Glomerular endothelial cell (primary cell): ENCODE results near the gene HERC3. TPM values are rescaled to one million over a fixed set of nuclear protein-coding genes. Genes with fewer than 3 reads are reported as not detected.

ENCODE experiments used
- DNase-seq: peaks from one replicate; pipeline ENCODE4 v3.0.0-alpha.2; 2011; ENCODE audit warnings: low read depth, low spot score; ENCODE audit errors: extremely low read depth
- total RNA-seq: library from RNA; depleted of rRNA; stranded (reverse); fragments of >200 nt; gene quantifications from 2 replicates; pipeline ENCODE4 v1.2.3, GENCODE V29; 2015

HERC3 gene
- total RNA-seq, 1 donor from 2014 or later, result 9.1 TPM

DNA sequence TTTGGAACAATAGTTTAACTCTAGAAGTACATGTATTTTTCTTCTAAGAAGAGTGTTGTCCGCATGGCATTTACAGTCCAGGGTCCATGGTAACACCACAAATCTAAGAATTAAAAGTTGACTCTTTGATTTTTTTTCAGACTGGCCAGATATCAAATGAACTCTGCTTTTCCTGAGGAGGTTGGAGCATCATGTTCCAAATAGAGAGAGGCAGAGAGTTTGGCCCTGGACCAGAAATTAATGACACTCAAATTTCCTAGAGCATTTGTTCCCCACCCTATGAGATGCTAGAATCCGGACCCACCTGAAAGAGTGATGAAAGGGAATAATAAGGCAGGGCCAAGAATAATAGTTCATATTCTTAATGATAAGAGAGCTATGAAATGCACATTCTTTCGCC, 152.3 kb downstream of the HERC3 start:
- no peak for DNase-seq

DNA sequence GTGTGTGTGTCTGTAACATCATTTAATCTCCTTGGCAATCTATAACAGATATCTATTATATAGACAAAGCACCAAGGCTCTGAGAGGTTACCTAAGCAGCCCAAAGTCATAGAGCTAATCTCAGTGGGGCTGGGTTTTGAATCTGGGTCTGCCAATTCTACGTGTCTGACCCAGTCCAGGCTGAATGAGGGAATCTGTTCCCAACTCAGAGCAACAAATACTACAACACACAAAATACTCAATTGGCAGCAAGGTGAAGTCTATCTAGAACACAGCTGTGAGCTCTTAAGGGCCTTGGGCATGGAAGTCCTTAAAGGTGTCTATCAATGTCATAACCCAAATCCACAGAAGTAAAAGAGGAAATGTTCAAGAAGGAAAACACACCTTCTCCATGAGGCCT, 152.9 kb downstream of the HERC3 start:
- no peak for DNase-seq

DNA sequence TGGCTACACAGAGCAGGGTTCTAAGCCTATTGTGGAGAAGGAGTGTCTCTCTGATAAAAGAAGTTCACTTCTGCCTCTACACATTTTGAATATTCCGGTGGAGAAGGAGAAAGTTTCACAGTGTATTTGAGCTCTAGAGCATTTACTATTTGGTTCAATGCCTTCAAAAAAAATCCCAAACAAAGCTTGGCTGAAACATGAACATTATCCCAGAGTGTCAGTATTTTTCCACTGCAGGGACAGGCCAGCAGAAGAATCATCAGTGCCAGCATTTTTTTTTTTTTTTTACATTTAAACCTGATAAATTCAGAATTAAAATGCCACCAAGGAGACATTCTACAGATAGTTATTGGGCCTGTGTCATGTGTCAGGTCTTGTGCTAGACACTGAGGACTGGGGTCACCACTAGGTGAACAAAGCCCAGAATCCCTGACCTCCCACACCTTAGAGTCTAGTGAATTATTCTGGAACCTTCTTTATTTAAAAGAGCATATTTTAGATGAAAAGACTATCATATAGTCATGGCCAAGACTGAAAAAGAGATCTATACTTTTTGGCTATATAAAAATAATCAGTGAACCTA, 153.4 kb downstream of the HERC3 start:
- no peak for DNase-seq

DNA sequence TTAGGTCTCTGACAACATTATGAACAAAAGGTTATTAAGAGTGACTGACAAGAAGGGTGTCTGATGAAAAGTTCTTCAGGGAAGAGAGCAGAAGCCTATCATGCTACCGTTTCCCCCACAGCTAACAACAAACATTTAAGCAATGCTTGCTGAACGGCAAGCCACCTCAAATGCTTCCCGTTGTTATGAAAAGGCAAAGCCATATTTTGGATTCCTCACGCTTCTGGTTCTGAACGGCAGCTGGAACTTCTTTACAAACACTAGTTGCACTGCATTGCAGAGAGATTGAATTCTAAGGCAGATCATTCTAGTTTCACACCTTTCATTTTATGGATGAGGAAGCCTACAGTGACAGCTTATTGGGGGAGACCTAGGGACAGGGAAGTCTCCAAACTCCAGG, 153.9 kb downstream of the HERC3 start:
- DNase-seq, result no peak

DNA sequence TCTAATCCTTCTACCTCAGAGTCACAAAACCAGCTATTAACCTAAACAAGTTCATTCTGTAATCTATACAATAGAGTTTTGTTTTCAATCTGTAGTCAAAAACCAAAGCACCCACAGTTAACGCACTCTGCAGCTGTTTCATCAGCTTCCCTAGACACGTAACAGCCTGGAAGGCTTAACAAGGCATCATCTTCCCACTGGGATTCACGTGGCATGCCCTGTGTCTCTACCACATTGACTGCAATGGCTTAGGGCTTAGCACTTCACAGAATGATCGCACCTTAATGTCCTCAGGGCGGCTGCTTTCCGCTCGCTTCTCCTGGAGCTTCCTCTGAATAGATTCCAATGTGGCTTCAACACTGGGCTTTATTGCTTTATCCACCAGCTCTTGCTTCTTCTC, 155.1 kb downstream of the HERC3 start:
- no peak for DNase-seq

DNA sequence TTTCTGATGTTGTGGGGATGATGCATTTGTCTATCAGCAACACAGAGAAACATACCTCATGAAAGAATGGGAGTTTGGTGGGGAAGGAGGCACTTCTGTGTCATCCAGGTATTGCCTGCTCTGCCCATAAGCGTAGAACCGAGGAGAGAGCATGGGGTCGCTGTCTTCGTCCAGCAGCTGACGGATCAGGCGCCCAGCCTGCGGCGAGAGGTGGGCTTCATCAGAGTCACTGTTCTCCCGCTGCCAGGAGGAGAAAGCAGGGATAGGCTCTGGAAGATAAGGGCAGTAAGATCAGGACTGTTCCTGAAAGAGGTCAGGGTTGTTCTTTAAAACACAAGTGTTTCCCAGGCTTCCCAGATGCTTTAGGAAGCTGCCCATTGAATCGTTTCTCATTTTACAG, 158.1 kb downstream of the HERC3 start:
- DNase-seq, result no peak

DNA sequence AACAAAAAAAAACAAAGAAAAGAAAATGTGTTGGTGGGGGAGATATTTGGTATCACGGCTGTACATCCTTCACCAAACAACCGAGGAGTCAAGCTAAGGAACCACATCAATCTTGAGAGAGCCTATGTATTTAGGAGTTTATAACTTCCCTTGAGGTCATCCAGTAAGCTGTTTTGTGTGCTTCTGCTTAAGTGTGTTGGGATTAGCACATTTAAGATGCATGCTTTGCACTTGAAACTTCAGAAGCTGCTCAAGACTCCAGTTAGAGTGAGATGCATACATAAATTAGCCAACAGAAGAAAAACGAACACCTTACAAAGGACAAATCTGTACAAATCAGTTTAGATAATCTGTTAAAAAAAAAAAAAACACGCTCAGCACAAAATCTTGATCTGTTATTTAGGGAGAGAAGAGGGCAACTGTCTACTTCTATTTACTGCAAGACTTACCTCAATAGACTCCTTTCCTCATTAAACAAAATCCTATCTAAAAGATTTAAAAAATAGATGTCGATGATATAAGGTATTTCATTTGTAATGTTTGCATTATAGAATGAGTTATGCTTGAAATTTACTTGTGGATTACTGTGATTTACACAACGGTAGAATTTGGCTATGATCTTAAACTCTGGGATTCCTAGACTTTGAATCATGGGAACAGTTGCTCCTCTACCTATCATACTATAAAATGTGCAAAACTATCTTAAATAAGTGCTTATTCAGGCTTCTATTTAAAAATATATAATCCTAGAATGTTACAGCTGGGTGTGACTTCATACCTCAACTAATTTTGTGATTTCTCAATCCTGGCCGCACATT, 159.2 kb downstream of the HERC3 start:
- DNase-seq, result no peak

DNA sequence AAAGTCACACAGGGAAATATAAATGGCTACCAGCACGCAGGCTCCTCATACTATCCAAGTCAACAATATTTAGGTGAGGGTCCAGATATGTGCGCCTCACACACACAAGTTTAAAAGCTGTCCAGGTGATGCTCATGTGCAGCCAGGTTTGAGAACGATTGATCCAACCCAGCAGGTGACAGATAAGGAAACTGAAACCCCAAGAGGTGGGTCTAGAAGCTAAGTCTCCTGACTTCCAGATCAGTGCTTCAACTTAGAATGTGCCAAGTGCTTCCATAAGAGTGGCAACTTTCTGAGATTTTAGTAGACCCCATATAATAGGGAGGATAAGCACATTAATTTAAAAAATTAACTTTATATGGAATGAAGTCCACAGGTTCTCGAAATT, 159.8 kb downstream of the HERC3 start:
- no peak for DNase-seq

DNA sequence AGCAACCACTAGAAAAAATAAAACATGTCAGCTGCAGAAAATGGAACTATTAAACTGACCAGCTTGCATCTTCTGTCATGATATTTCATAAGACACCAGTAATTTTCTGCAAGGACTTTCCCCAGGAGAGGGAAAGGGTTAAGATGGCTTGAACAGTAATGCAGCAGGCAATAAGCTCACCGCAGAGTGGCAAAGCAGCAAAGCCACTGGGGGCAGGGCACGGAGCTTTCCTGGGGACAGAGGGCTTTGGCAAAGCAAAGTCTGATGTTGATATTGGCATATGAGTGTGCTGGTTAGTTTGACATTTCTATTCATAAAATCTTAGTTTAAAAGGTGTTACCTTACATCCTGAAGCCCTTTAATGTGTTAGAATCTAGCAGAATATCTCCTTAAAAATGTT, 160.5 kb downstream of the HERC3 start:
- DNase-seq, result no peak

DNA sequence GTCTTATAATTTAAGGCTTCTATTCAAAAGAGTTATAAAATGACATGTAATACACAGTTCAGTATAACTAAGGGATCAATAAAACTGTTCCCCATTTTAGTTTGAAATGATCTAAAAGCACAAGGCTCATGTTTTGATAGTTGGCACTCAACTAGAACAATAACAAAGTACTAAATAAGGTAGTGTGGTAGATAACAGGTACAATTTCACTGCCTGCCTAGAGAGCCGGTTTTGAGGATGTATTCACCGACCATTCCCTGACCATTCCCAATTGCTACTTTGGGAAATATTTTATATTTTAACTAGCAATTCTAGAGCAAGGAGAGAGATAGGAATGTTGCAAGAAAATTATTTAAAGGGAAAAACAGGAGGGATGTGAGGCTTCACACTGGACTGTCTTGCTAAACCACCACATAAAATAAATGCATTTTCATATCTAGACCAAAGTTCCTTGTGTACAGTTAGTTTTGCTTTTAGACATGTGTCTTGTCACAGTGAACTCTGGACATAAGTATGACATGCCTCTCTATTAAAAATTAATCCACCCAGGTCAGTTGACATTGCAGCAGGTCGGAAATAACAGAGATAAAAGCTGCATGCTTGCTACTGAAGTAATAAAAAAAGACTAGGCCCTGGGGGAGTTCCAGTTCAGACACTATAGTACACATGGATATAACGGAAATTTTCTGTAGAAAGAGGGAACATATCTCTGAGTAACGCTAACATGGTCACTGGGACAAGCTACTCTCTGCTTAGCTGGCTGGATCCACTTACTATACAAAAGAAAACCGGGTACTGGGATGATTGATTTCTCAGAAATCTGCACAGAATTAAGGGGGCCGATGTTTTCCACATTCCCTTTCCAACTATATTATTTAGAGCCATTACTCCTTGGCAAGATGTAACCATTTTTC, 161.6 kb downstream of the HERC3 start:
- DNase-seq, result no peak

DNA sequence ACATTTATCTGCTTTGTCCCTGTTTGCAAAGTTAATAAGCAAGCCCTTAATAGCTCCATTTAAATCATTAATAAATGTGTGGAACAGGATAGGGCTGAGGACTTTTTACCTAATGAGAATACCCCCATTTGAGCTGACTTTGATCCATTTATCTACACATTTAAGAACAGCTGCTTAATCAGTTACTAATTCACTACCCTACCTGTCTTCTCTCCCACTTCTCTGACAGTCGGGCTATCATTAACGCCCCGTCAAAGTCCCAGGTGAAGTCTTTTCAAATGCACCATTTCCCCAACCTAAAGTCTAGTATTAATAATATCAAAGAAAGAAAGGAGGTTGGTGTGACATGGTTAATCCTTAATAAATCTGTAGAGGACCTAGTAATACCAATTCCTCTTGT, 162.5 kb downstream of the HERC3 start:
- DNase-seq, result no peak

DNA sequence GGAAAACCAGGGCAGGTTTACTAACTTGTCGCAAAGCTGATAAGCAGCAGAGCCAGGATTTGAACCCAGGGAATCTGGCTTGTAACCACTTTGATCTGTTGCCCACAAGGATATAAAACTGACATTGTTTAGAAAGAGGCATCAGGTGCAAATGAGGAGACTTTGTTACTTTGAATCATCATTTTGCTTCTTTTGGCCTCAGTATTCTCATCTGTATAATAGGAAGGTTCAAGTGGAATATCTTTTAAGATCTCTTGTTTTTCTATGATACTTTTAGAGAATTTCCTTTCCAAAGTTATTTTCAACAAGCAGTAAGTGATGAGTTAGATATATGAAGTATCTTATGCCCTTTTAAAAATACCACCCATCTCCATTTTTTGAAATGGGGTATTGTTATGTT, 163.2 kb downstream of the HERC3 start:
- no peak for DNase-seq

DNA sequence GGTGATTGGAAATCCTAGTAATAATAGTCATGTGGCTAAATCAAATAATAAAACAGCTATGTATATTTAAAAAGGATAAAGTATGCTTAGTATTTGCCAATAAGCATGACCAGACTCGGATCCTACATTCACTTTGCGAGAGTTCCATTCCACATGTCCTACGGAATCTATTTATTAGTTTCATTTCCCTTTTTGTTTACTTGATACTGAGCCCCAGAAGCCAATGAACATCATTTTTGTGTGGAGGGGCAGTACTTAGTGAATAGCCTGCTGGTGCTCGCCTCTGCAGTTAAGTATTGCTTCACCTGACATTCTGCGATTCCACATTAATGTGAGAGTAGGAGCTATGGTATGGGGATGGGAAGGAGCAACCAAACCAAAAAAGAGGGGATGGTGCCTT, 163.9 kb downstream of the HERC3 start:
- no peak for DNase-seq

DNA sequence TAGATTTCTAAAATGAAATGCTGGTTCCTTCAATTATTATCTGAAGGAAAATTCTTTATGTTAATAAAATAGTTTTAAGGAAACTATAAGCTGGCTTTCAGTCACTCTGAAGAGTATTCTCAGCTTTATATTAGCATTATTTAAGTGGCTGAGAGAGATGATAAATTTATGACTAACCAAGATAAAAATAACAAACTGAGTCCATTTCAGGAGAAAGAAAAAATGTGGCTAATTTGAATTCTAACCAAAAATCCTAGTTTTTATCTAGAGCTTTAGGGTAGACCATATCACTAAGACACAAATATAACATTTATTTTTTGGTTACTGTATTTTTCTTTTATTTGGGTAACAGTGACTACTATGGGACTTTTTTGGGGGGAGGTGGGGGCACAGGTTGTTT, 164.8 kb downstream of the HERC3 start:
- DNase-seq, result no peak

DNA sequence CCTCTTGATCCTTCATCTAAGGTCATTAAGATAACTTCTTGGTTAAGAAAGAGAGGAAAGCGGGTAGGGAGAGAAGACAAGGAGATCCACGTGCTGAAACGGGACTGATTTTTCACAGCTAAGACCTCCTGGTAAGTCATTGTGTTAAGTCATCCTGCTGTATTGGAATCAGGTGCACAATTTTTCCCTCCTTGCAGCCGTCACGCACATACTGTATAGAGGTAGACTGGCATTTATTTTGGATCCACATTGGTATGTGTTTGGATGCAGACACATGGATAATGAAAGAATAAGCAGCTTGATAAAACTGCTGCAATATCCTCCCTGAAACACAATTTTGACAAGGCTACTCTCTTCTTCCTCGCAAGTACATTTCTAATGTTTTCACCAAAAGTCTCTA, 165.5 kb downstream of the HERC3 start:
- no peak for DNase-seq

Other genes starting within 250 kb of the HERC3 start
- gene HERC6, start 213.6 kb upstream of the HERC3 start, total RNA-seq, result 6.4 and 13.1 TPM in 2 replicates
- 1.7 and 5.0 TPM in 2 replicates for gene HERC5, start 135.4 kb upstream of the HERC3 start, total RNA-seq
- 76.5 and 83.1 TPM in 2 replicates for gene PYURF, start 68.7 kb upstream of the HERC3 start, total RNA-seq
- 2.8 and 5.5 TPM in 2 replicates for gene NAP1L5, start 105.3 kb downstream of the HERC3 start, total RNA-seq